Measurements from ENCODE around the gene C20orf96. TPM values are rescaled to one million over a fixed set of nuclear protein-coding genes. Genes with fewer than 3 reads are reported as not detected.

Gene C20orf96
- total and polyA plus RNA-seq, 2 experiments from 2014 or later, result 9.3 to 41.9 TPM

DNA sequence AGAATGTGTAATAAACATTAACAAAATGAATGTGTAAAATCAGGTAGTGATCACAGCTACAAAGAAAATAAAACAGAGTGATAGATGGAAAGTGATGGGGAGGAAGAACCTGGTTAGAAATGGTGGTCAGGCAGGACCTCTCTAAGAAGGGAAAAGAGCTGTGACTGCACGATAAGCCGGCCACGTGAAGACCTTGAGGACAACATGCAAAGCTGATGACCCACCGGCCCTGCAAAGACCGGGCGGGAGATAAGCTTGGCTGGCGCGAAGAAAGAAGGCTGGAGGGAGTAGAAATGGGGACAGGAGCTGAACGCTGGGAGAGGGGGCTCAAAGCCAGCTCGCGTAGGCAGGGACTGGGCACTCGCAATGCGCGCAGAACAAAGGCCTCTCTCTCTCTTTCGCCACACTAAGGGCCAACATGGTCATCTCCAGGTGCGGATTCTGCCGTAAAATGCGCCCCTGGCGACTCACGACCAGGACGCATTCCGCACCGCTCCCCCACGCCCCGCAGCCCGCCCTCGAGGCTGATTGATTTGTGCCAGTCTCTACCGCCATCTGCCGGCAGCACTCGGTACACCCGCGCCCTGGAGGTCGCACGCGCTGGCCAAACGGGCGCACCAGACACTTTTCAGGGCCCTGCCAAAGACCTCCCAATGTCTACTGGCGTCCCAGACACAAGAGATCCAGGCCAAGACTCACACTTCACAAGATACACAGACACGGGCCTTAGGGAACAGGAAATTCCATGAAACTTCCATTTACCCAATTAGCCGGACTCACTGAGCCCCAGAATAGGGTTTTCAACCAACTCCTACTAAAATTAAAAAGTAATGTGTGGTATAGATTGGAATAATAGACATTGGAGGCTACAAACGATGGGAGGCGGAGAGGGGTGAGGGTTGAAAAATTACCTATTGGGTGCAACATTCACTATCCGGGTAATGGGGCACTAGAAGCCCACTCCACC is 23.7 kb downstream of the C20orf96 start:
- H3K27ac ChIP-seq, result no peak overlapping the region
- peaks cover 22% of the 10 kb centered on the region for H3K27me3 ChIP-seq
- H3K4me3 ChIP-seq, result peak overlapping the region; percentile 16
- H3K4me1 ChIP-seq (ENCODE audit: low read depth), result no peaks in the 10 kb centered on the region
- DNase-seq (ENCODE audit: low read depth in 1 of 2, low spot score in 1 of 2), result peak; percentile 84 to 91
- H3K9me3 ChIP-seq (ENCODE audit: low read depth), result no peaks in the 10 kb centered on the region
- TF ChIP-seq, protein P1, sequence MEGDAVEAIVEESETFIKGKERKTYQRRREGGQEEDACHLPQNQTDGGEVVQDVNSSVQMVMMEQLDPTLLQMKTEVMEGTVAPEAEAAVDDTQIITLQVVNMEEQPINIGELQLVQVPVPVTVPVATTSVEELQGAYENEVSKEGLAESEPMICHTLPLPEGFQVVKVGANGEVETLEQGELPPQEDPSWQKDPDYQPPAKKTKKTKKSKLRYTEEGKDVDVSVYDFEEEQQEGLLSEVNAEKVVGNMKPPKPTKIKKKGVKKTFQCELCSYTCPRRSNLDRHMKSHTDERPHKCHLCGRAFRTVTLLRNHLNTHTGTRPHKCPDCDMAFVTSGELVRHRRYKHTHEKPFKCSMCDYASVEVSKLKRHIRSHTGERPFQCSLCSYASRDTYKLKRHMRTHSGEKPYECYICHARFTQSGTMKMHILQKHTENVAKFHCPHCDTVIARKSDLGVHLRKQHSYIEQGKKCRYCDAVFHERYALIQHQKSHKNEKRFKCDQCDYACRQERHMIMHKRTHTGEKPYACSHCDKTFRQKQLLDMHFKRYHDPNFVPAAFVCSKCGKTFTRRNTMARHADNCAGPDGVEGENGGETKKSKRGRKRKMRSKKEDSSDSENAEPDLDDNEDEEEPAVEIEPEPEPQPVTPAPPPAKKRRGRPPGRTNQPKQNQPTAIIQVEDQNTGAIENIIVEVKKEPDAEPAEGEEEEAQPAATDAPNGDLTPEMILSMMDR (IDR thresholded peaks at IDR 0.05; ENCODE audit: low read depth, low read length), result peak; percentile 92
- H3K36me3 ChIP-seq, result peaks cover 3% of the 10 kb centered on the region

DNA sequence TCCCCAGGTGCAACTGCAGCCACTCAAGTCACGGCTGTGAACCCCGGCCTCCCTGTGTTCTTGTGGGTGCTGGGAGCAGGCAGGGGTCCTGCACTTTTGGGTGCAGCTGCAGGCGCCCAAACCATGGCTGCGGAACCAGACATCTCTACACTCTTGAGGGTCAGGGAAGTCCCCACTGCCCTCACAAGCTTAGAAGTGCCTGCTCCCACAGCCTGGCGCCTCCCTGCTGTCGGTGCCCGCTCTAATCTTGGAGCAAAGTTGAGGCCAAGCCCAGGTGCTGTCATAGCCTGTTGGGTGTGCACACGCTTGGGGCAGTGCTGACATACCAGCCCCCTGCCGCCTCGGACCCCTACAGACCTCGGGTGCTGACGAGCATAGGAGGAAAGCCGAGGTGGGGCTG is 26.8 kb downstream of the C20orf96 start:
- Histone ChIP-seq H3K27me3 (peaks cover 47% of the 10 kb centered on the region), H3K4me1 (ENCODE audit: low read depth) (no peaks in the 10 kb centered on the region), H3K9me3 (ENCODE audit: low read depth) (no peaks in the 10 kb centered on the region), H3K27ac (no peak overlapping the region), H3K4me3 (no peak overlapping the region), H3K36me3 (no peaks in the 10 kb centered on the region)
- TF ChIP-seq, protein P1 (IDR thresholded peaks at IDR 0.05; ENCODE audit: low read depth, low read length), result no peak
- no peak for DNase-seq (ENCODE audit: low read depth in 1 of 2, low spot score in 1 of 2)

DNA sequence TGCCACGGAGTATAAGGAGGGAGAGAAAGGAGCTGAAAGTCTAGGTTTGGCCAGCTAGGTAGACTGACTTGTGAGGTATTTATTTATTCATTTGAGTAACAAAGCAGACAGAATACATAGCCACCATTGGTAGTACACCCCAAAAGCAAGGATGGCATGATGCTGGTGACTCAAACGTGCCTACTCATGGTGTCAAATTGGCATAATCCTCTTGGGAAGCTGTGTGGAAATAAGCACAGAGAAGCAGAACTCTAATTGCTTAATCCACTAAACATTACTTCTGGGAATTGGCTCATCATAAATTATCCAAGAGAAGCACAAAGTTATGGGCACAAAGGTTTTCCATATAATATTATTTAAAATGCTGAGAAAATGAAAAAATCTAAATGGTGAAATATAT is 30.6 kb downstream of the C20orf96 start:
- H3K36me3 ChIP-seq, result no peaks in the 10 kb centered on the region
- no peak overlapping the region for H3K27ac ChIP-seq
- DNase-seq (ENCODE audit: low read depth in 1 of 2, low spot score in 1 of 2), result no peak
- no peaks in the 10 kb centered on the region for H3K9me3 ChIP-seq (ENCODE audit: low read depth)
- no peak overlapping the region for H3K4me3 ChIP-seq
- H3K27me3 ChIP-seq, result peaks cover 76% of the 10 kb centered on the region
- TF ChIP-seq, protein P1 (IDR thresholded peaks at IDR 0.05; ENCODE audit: low read depth, low read length), result no peak
- no peaks in the 10 kb centered on the region for H3K4me1 ChIP-seq (ENCODE audit: low read depth)

DNA sequence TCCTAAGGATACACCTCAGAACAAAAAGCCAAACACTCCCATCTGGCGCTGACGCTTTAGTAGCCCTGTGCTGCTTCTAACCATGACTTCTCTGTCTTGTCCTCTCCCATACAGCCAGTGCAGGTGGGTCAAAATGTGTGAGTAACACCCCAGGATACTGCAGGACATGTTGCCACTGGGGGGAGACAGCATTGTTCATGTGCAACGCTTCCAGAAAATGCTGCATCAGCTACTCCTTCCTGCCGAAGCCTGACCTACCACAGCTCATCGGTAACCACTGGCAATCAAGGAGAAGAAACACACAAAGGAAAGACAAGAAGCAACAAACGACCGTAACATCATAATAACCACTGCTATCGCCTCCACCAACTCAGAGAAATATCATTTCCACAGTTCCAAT is 31.6 kb downstream of the C20orf96 start:
- TF ChIP-seq, protein P1 (IDR thresholded peaks at IDR 0.05; ENCODE audit: low read depth, low read length), result peak; percentile 34
- Histone ChIP-seq H3K36me3 (no peaks in the 10 kb centered on the region), H3K4me1 (ENCODE audit: low read depth) (no peaks in the 10 kb centered on the region), H3K27ac (no peak overlapping the region), H3K4me3 (no peak overlapping the region), H3K27me3 (peaks cover 71% of the 10 kb centered on the region), H3K9me3 (ENCODE audit: low read depth) (no peaks in the 10 kb centered on the region)
- peak in 1 of 2 donors; percentile 40 for DNase-seq (ENCODE audit: low read depth in 1 of 2, low spot score in 1 of 2)

DNA sequence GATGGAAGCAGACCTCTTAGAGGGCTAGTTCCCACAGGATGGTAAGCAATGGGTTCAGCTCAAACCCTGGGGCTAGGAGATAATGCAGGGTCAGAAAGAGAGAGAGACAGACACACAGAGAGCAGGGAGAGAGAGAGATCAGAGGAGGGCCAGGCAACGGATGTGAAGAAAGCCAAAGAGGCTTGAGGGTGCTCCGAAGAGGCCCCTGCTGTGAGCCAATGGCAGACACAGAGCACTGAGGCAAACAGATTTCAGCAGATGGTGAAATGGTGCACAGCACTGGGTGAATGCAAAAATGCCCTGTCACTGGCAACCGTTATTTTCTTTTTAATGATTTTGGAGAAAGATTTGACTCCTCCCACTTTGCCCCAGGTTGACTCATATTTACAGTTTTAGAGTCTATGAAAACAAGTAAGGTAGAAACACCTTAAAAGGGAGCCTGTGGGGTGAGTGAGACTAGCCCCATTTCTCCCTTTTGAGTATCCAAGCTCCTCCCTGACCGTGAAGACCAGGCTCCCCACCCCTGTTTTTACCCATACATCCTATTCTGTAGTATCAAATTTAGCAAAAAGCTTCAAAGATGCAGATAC is 32.2 kb downstream of the C20orf96 start:
- Histone ChIP-seq H3K9me3 (ENCODE audit: low read depth) (no peaks in the 10 kb centered on the region), H3K4me1 (ENCODE audit: low read depth) (no peaks in the 10 kb centered on the region), H3K4me3 (no peak overlapping the region), H3K27me3 (peaks cover 68% of the 10 kb centered on the region), H3K27ac (no peak overlapping the region), H3K36me3 (no peaks in the 10 kb centered on the region)
- TF ChIP-seq, protein P1 (IDR thresholded peaks at IDR 0.05; ENCODE audit: low read depth, low read length), result no peak
- DNase-seq (ENCODE audit: low read depth in 1 of 2, low spot score in 1 of 2), result no peak
